Neural progenitor cell (in vitro differentiated cells): ENCODE results near the gene IQCK.

Experiments used
- CTCF ChIP-seq: fragments of 200-600 bp; sonication (generic); IDR thresholded peaks from 2 replicates; pipeline ENCODE4 v1.5.1; 2017; ENCODE audit warnings: antibody characterized with exemption, mild to moderate bottlenecking
- EZH2phosphoT487 ChIP-seq: fragments of 200-600 bp; sonication (generic); IDR thresholded peaks from 2 replicates; pipeline ENCODE4 v1.6.1; 2017; ENCODE audit warnings: antibody characterized with exemption

- TF ChIP-seq CTCF (no peak), EZH2phosphoT487 (no peak)
These were observed 158.5 kb downstream of the IQCK start for GRCh38 chr16:19876501-19877059.
